Fibroblast of skin of right biceps (primary cell): ENCODE results near the gene LRRC75B.
"Not testable (repeated sequence)": the region's sequence is repeated elsewhere in the genome, so short reads cannot be mapped to it uniquely, and the experiment has no call there.

ENCODE experiments used
- DNase-seq: peaks from one replicate; pipeline ENCODE4 v3.0.0-alpha.2; 2013

The LRRC75B gene

DNA sequence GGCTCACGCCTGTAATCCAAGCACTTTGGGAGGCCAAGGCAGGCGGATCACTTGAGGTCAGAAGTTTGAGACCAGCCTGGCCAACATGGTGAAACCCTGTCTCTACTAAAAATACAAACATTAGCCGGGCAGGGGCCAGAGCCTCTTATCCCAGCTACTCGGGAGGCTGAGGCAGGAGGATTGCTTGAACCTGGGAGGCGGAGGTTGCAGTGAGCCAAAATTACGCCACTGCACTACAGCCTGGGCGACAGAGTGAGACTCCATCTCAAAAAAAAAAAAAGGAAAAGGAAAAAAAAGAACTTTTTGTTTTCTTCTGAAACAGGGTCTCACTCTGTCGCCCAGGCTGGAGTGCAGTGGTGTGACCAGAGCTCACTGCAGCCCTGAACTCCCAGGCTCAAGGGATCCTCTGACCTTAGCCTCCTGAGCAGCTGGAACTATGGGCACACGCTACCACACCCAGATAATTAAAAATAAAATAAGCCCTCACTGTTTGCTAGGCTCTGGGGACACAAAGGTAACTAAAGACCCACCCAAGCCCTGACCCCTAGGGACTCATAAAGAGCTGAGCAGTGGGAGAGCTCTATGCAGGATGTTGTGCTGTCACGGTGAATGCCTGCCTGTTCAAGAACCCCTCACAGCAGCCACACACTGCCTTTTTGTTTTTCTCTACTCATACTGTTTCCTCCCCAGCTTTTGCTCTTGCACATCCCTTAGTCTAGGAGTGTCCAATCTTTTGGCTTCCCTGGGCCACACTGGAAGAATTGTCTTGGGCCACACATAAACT is 40.2 kb downstream of the LRRC75B start:
- DNase-seq, result not testable (repeated sequence)

DNA sequence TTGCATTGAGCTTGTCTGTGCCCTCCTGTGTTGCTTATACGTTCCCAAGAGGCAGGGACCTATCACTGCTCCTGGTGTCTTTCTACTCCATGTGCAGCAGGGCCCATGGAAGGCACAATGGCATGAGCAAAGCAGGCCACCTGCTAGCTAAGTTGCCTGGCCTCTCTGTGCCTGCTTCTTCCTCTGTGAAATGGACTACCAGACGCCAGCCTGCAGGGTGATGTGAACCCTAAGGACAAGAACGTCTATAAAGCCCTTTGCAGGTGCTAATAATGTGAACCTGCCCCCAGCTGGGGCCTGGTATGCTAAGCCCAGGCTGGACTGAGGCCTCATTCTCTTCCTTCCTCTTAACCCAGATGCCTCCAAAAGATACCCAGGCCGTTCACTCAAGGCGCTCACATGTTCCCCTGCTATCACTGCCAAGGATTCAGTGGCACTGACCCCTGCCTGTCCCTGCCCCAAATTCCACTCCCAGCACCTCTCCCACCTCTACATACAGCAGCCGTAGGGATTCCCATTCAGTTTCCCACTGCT is 41.9 kb downstream of the LRRC75B start:
- no peak for DNase-seq

DNA sequence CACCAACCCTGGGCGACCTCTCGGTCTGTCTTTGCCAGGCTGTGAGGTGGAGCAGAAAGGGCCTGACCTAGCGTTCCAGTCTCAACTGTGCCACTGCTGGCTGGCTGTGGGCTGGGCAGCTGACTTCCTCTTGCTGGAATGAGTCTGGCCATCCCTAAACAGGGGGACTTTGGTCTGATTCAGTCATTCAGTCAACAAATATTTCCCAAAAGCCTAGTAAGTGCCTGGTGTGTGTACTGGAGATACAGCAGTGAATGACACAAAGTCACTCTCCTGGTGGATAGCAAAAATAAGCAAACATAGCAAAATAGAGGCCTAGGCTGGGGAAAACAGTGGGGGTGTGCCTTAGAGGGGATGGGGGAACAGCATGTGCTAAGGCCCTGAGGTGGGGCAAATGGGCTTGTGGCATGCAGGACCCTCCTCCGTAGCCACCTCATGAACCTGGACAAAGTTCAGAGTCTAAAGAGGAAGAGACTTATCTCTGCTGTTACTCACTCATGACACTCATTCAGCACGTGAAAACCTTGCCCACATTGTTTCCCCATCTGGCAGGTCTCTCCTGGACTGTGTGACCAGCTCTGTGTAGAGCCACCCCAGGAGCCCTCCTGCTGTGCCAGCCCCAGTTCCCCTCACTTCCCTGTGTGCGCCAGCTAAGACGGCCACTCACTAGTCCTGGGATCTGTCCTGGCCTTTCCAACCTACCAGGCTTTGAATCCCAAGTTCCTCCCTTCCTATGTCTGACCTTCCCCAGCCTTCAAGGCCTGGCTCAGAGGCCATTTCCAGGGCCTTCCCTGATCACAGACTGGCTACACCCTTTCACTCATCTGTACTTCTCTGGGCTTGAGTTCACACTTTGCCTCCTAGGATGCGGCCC is 42.6 kb downstream of the LRRC75B start:
- DNase-seq, result no peak

- DNase-seq, result no peak
These were observed 44.1 kb downstream of the LRRC75B start for GRCh38 chr22:24548812-24549211.

DNA sequence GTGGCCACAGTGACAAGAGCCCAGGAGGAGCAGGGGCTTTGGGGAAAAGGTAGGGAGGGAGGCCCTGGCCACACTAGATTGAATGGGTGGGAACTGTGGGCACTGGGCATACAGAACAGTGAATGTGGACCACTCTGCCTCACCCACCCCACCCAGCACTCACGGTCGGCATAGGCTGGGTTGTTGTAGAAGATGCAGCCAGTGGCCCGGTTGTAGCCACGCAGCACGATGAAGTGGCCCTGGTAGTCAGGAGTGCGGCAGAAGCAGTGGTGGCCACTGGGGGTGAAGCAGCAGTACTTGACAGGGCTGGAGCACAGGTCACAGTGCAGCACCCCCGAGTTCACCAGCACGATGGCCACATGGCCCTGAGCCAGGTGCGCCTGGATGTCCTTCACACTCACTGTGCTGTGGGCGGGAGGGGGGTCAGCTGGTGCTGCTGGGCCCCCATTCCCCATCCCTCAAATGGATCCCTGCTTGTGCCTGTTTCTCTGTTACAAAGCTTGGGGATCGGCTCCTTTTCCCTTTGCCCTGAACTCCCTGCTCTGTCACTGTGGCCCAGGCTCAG is 49.1 kb downstream of the LRRC75B start:
- no peak for DNase-seq

GRCh38 chr22:24543185-24543601 is 49.7 kb downstream of the LRRC75B start:
- no peak for DNase-seq

- no peak for DNase-seq
These were observed 50.2 kb downstream of the LRRC75B start for GRCh38 chr22:24542641-24543040.

- no peak for DNase-seq
These were observed 51.0 kb downstream of the LRRC75B start for GRCh38 chr22:24541681-24542515.

- DNase-seq, result no peak
These were observed 52.4 kb downstream of the LRRC75B start for GRCh38 chr22:24540470-24540869.

GRCh38 chr22:24536089-24536488 is 56.8 kb downstream of the LRRC75B start:
- no peak for DNase-seq
